Measurements from ENCODE around the gene C2CD5. TPM values are rescaled to one million over a fixed set of nuclear protein-coding genes. Genes with fewer than 3 reads are reported as not detected.
A peak's percentile ranks its signal among the peaks of the same experiment; 100 is the strongest.
"Not testable (repeated sequence)": the region's sequence is repeated elsewhere in the genome, so short reads cannot be mapped to it uniquely, and the experiment has no call there.

The C2CD5 gene
- total and polyA plus RNA-seq, 4 donors = 44.2 to 116 (median 65.3) TPM

DNA sequence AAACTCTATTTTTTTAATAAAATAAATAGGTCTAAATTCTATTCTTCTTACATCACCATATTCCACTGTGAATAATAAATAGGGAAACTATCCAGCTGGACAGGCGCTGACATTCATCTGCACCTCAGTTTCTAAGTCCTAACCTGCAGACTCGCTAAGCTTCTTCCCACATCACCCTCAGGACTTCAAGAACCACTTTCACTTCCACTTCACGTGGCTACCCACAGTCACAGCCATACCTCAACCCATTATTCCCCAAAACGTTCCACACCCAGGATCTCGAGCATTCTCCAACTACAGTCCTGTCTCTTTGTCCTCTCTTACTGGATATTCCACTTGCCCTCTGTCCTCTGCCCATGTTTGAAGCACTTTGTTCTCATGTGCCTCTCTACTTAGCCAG is 71.1 kb downstream of the C2CD5 start:
- H3K9me3 ChIP-seq (ENCODE audit: control insufficient read depth, insufficient read depth, low read length) = no peaks in the 10 kb centered on the region
- no peak overlapping the region for H3K4me3 ChIP-seq (ENCODE audit: low read depth, low read length)
- no peak overlapping the region for H3K27ac ChIP-seq (ENCODE audit: low read depth, low read length)
- H3K27me3 ChIP-seq (ENCODE audit: control insufficient read depth, insufficient read depth, low read length) = no peaks in the 10 kb centered on the region
- H3K4me1 ChIP-seq (ENCODE audit: control insufficient read depth, insufficient read depth, low read length) = no peaks in the 10 kb centered on the region
- DNase-seq (ENCODE audit: low read depth in 4 of 6, low spot score in 6 of 6) = no peak
- WGBS (ENCODE audit: insufficient coverage) = 87% methylated on average over 5 of the region's 5 CpGs
- peaks cover 4% of the 10 kb centered on the region for H3K36me3 ChIP-seq (ENCODE audit: control insufficient read depth, insufficient read depth, low read length)

DNA sequence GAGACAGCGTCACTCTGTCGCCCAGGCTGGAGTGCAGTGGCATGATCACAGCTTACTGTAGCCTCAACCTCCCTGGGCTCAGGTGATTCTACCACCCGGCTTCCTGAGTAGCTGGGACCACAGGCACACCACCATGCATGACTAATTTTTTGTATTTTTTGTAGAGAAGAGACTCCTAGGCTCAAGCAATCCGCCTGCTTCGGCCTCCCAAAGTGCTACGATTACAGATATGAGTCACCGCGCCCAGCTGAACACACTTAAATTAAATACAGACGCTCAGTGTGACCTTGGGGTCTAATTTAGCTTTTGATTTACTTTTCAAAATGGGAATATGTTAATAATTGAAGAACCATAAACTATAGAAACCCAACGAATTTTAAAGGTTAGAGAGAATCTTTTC is 77.2 kb downstream of the C2CD5 start:
- Histone ChIP-seq H3K9me3 (ENCODE audit: control insufficient read depth, insufficient read depth, low read length) (no peaks in the 10 kb centered on the region), H3K4me3 (ENCODE audit: low read depth, low read length) (no peak overlapping the region), H3K27ac (ENCODE audit: low read depth, low read length) (no peak overlapping the region), H3K27me3 (ENCODE audit: control insufficient read depth, insufficient read depth, low read length) (no peaks in the 10 kb centered on the region), H3K4me1 (ENCODE audit: control insufficient read depth, insufficient read depth, low read length) (no peaks in the 10 kb centered on the region), H3K36me3 (ENCODE audit: control insufficient read depth, insufficient read depth, low read length) (no peaks in the 10 kb centered on the region)
- no peak for DNase-seq (ENCODE audit: low read depth in 4 of 6, low spot score in 6 of 6)
- WGBS (ENCODE audit: insufficient coverage) = 60% methylated on average over 3 of the region's 10 CpGs

DNA sequence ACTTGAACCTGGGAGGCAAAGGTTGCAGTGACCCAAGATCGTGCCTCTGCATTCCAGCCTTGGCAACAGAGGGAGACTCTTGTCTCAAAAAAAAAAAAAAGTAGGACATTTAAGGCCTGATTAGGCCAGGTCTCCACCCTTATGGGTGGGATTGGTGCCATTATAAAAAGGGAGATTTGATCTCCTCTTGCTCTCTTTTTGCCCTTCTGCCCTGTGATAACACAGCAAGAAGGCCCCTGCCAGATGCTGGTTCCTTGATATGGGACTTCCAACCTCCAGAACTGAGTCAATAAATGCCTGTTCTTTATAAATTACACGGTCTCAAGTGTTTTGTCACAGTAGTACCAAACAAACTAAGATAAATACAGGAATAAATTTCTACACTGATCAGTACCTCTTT is 81.0 kb downstream of the C2CD5 start:
- H3K27ac ChIP-seq (ENCODE audit: low read depth, low read length) = no peak overlapping the region
- DNase-seq (ENCODE audit: low read depth in 4 of 6, low spot score in 6 of 6) = no peak
- H3K4me3 ChIP-seq (ENCODE audit: low read depth, low read length) = no peak overlapping the region
- no peaks in the 10 kb centered on the region for H3K9me3 ChIP-seq (ENCODE audit: control insufficient read depth, insufficient read depth, low read length)
- H3K36me3 ChIP-seq (ENCODE audit: control insufficient read depth, insufficient read depth, low read length) = no peaks in the 10 kb centered on the region
- H3K27me3 ChIP-seq (ENCODE audit: control insufficient read depth, insufficient read depth, low read length) = no peaks in the 10 kb centered on the region
- no peaks in the 10 kb centered on the region for H3K4me1 ChIP-seq (ENCODE audit: control insufficient read depth, insufficient read depth, low read length)
- 82% methylated on average over 2 of the region's 2 CpGs for WGBS (ENCODE audit: insufficient coverage)

DNA sequence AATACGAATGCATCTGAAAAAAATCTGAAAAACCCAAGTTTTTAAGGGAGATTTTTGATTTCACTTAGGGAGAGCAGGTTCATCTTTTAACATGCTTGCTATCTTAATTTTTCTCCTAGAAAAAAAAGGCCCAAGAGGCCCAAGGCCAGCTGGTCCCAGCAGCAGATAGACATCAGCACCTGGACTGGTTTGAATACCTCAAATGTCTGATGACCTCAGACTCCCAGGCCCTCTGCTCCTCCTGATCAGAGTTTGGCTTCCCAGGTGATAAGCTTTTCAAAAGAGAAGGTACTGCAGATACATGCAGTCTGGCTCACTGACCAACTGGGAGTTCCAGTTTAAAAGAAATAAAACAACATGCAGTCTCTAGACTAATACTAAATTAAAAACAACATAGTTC is 82.6 kb downstream of the C2CD5 start:
- Histone ChIP-seq H3K36me3 (ENCODE audit: control insufficient read depth, insufficient read depth, low read length) (no peaks in the 10 kb centered on the region), H3K27ac (ENCODE audit: low read depth, low read length) (no peak overlapping the region), H3K9me3 (ENCODE audit: control insufficient read depth, insufficient read depth, low read length) (no peaks in the 10 kb centered on the region), H3K27me3 (ENCODE audit: control insufficient read depth, insufficient read depth, low read length) (no peaks in the 10 kb centered on the region), H3K4me1 (ENCODE audit: control insufficient read depth, insufficient read depth, low read length) (no peaks in the 10 kb centered on the region), H3K4me3 (ENCODE audit: low read depth, low read length) (no peak overlapping the region)
- WGBS (ENCODE audit: insufficient coverage) = no CpG with 5 or more reads among the region's 1 CpG
- no peak for DNase-seq (ENCODE audit: low read depth in 4 of 6, low spot score in 6 of 6)

DNA sequence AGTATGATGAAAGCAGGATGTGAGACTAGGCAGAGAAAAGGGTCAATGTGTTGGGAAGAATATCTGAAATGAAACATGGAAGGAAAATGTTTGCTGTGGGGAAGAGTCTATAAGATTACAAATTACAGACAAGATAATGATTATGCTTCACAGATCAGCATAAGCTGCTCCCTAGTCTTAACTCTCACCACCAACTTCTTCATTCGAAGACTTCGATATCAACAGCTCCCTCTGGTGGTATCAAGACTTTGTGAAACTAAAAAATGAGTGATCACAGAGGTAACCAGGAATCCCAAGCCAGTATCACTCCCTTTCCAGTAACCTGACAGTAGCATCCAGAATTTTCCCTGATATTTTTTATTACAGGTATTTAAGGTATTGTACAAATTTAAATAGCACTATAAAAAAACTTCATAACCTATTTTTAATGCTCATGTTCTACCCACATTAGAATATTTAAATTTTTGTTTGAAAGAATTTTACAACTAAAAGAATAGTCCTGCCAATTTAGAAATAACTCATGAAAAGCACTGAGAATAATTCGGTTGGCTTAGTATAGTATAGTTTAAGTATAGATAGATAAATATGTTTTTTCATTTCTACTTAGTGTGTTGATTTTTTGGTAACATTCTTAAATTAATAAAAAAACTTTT is 84.4 kb downstream of the C2CD5 start:
- no peaks in the 10 kb centered on the region for H3K27me3 ChIP-seq (ENCODE audit: control insufficient read depth, insufficient read depth, low read length)
- no peaks in the 10 kb centered on the region for H3K9me3 ChIP-seq (ENCODE audit: control insufficient read depth, insufficient read depth, low read length)
- no peaks in the 10 kb centered on the region for H3K4me1 ChIP-seq (ENCODE audit: control insufficient read depth, insufficient read depth, low read length)
- WGBS (ENCODE audit: insufficient coverage) = no CpG with 5 or more reads among the region's 3 CpGs
- H3K27ac ChIP-seq (ENCODE audit: low read depth, low read length) = no peak overlapping the region
- no peaks in the 10 kb centered on the region for H3K36me3 ChIP-seq (ENCODE audit: control insufficient read depth, insufficient read depth, low read length)
- no peak overlapping the region for H3K4me3 ChIP-seq (ENCODE audit: low read depth, low read length)
- peak in 5 of 6 donors; percentile 30 to 89 (median 58) for DNase-seq (ENCODE audit: low read depth in 4 of 6, low spot score in 6 of 6)

DNA sequence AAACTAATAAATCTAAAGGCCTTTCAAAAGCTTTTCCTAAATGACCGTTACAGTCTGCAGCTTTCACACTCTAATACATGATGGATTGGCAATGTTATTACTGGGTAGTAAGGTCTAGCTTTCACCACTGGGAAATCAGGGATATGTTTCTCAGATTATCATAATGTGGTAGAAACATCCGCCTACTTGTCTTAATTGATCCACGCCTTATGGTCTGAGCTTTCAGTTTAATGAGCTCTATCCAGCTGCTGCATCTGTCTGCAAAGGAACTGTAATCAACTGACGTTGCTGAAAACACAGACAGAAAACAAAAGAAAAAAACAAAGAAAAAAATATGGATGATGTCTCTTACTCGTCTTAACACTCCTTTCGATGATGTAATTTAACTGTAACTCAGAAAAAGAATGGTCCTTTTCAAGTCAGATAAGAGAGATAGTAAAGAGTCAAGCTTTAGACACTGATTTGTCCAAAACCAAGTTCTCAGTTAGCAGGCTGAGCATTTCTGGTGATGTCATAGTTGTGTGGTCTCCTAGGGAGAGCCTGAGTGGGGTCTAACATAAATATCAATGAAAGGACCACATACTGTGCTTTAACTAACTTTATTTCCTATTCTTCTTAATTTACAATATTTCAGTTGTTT is 85.9 kb downstream of the C2CD5 start:
- WGBS (ENCODE audit: insufficient coverage) = 70% methylated on average over 2 of the region's 6 CpGs
- H3K36me3 ChIP-seq (ENCODE audit: control insufficient read depth, insufficient read depth, low read length) = no peaks in the 10 kb centered on the region
- no peak overlapping the region for H3K4me3 ChIP-seq (ENCODE audit: low read depth, low read length)
- H3K27me3 ChIP-seq (ENCODE audit: control insufficient read depth, insufficient read depth, low read length) = no peaks in the 10 kb centered on the region
- H3K27ac ChIP-seq (ENCODE audit: low read depth, low read length) = no peak overlapping the region
- peak in 2 of 6 donors; percentile 44 to 88 for DNase-seq (ENCODE audit: low read depth in 4 of 6, low spot score in 6 of 6)
- no peaks in the 10 kb centered on the region for H3K9me3 ChIP-seq (ENCODE audit: control insufficient read depth, insufficient read depth, low read length)
- H3K4me1 ChIP-seq (ENCODE audit: control insufficient read depth, insufficient read depth, low read length) = no peaks in the 10 kb centered on the region

DNA sequence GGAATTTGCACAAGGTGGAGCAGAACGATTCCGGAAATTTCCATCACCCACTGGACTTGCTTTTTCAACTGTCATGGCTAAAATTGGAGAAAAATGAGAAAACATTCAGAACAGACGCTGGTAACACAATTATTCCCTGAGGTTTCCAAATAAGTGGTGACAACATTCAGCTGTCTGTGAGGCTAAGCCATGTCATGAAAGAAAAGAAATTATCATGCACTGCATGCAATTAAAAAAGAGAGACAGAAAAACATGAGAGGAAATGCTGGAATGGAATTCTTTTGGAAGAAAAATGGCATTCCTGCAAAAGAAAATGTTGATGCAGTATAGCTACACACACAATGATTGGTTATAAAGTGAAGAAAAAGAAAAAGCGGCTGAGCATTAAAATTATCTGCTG is 87.3 kb downstream of the C2CD5 start:
- Histone ChIP-seq H3K27ac (ENCODE audit: low read depth, low read length) (no peak overlapping the region), H3K36me3 (ENCODE audit: control insufficient read depth, insufficient read depth, low read length) (no peaks in the 10 kb centered on the region), H3K4me1 (ENCODE audit: control insufficient read depth, insufficient read depth, low read length) (no peaks in the 10 kb centered on the region), H3K4me3 (ENCODE audit: low read depth, low read length) (no peak overlapping the region), H3K27me3 (ENCODE audit: control insufficient read depth, insufficient read depth, low read length) (no peaks in the 10 kb centered on the region), H3K9me3 (ENCODE audit: control insufficient read depth, insufficient read depth, low read length) (no peaks in the 10 kb centered on the region)
- DNase-seq (ENCODE audit: low read depth in 4 of 6, low spot score in 6 of 6) = peak in 1 of 6 donors; percentile 46
- 60% methylated on average over 1 of the region's 4 CpGs for WGBS (ENCODE audit: insufficient coverage)

DNA sequence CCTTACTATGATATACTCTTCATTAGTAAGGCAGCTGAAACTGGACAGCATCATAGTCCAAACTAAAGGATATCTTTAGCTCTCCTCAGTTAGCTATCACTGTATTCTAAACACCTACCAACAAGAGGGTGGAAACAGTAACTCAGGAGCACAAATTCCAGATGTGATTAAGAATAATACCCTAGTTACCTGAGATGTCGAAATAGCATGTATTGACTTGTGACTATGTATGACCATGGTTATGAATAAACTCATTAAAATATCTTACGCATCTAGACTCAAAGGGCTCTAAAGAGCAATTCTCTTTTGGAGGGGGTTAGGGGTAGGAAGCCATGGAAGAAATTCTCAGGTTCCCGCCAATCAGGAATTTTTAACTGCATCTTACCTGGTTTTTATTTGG is 90.8 kb downstream of the C2CD5 start:
- Histone ChIP-seq H3K27ac (ENCODE audit: low read depth, low read length) (no peak overlapping the region), H3K9me3 (ENCODE audit: control insufficient read depth, insufficient read depth, low read length) (no peaks in the 10 kb centered on the region), H3K4me1 (ENCODE audit: control insufficient read depth, insufficient read depth, low read length) (no peaks in the 10 kb centered on the region), H3K4me3 (ENCODE audit: low read depth, low read length) (no peak overlapping the region), H3K36me3 (ENCODE audit: control insufficient read depth, insufficient read depth, low read length) (no peaks in the 10 kb centered on the region), H3K27me3 (ENCODE audit: control insufficient read depth, insufficient read depth, low read length) (no peaks in the 10 kb centered on the region)
- DNase-seq (ENCODE audit: low read depth in 4 of 6, low spot score in 6 of 6) = no peak
- no CpG with 5 or more reads among the region's 3 CpGs for WGBS (ENCODE audit: insufficient coverage)

DNA sequence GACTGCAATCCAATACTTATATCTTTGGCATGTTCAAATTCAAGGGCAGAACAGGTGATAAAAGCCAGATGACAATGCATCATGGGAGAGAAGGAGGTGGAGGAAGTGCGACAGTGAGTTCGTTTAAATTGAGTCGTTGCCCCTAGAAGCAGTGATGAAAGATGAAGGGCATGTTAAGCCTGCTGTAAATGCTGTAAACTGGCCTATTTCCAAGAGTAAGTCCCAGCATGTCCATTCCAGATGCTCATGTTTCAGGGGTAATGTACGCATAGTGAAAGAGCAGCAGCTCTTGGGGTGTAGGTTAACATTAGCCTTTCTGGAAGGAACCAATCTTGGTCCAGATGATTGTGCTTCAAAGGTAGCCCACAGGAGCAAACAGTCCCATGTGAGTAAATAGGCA is 97.1 kb downstream of the C2CD5 start:
- 53% methylated on average over 4 of the region's 4 CpGs for WGBS (ENCODE audit: insufficient coverage)
- Histone ChIP-seq H3K27me3 (ENCODE audit: control insufficient read depth, insufficient read depth, low read length) (no peaks in the 10 kb centered on the region), H3K27ac (ENCODE audit: low read depth, low read length) (no peak overlapping the region), H3K4me3 (ENCODE audit: low read depth, low read length) (no peak overlapping the region), H3K9me3 (ENCODE audit: control insufficient read depth, insufficient read depth, low read length) (no peaks in the 10 kb centered on the region), H3K36me3 (ENCODE audit: control insufficient read depth, insufficient read depth, low read length) (no peaks in the 10 kb centered on the region), H3K4me1 (ENCODE audit: control insufficient read depth, insufficient read depth, low read length) (no peaks in the 10 kb centered on the region)
- peak in 1 of 6 donors; percentile 37 for DNase-seq (ENCODE audit: low read depth in 4 of 6, low spot score in 6 of 6)

DNA sequence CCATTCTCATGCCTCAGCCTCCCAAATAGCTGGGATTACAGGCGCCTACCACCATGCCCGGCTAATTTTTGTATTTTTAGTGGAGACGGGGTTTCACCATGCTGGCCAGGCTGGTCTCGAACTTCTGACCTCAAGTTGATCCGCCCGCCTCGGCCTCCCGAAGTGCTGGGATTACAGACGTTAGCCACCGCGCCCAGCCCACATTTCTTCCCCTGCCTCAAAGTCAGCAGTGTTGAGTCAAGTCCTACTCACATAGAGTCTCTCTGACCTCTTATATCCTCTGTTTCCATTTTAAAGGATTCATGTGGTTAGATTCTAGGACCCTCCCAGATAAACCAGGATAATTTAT is 100.1 kb downstream of the C2CD5 start:
- not testable (repeated sequence) for H3K9me3 ChIP-seq (ENCODE audit: control insufficient read depth, insufficient read depth, low read length); H3K27ac ChIP-seq (ENCODE audit: low read depth, low read length); DNase-seq (ENCODE audit: low read depth in 4 of 6, low spot score in 6 of 6); H3K4me3 ChIP-seq (ENCODE audit: low read depth, low read length); H3K27me3 ChIP-seq (ENCODE audit: control insufficient read depth, insufficient read depth, low read length); H3K4me1 ChIP-seq (ENCODE audit: control insufficient read depth, insufficient read depth, low read length); H3K36me3 ChIP-seq (ENCODE audit: control insufficient read depth, insufficient read depth, low read length)
- WGBS (ENCODE audit: insufficient coverage) = 100% methylated on average over 4 of the region's 11 CpGs
